Measurements from ENCODE around the gene TMEM132A. TPM values are rescaled to one million over a fixed set of nuclear protein-coding genes. Genes with fewer than 3 reads are reported as not detected.
A peak's percentile ranks its signal among the peaks of the same experiment; 100 is the strongest.

TMEM132A gene
- total RNA-seq, 3 donors from 2014 or later: 2.9 to 11.0 (median 8.5) TPM

DNA sequence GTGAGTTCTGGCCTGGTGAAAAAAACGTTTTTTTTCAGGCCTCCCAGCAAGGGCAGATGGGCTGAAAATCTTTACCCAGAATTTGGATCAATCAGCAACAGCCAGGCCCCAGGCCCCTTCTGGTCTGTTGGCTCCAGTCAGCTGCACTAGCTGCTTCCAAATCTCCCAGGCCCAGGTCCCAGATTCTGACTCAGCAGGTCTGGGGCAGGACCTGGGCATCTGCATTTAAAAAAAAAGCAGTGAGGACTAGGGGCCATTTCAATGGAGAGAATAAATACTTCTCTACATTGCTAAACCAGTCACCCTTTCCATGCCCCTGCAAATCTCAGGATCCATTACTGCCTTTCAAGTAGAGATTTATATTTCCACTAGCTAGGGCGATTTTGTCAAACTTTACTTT, 23.4 kb downstream of the TMEM132A start:
- intact Hi-C loops (cut with DNase I; ENCODE audit: low total_unique reads): no loop called here
- H3K9me3 ChIP-seq: no peaks in the 10 kb centered on the region
- no peaks in the 10 kb centered on the region for H3K36me3 ChIP-seq
- DNase-seq (ENCODE audit: low spot score in 2 of 2): no peak
- TF ChIP-seq POLR2AphosphoS5 (IDR thresholded peaks at IDR 0.05) (no peak), POLR2A (IDR thresholded peaks at IDR 0.05) (no peak)
- TF ChIP-seq, protein P1, sequence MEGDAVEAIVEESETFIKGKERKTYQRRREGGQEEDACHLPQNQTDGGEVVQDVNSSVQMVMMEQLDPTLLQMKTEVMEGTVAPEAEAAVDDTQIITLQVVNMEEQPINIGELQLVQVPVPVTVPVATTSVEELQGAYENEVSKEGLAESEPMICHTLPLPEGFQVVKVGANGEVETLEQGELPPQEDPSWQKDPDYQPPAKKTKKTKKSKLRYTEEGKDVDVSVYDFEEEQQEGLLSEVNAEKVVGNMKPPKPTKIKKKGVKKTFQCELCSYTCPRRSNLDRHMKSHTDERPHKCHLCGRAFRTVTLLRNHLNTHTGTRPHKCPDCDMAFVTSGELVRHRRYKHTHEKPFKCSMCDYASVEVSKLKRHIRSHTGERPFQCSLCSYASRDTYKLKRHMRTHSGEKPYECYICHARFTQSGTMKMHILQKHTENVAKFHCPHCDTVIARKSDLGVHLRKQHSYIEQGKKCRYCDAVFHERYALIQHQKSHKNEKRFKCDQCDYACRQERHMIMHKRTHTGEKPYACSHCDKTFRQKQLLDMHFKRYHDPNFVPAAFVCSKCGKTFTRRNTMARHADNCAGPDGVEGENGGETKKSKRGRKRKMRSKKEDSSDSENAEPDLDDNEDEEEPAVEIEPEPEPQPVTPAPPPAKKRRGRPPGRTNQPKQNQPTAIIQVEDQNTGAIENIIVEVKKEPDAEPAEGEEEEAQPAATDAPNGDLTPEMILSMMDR (IDR thresholded peaks at IDR 0.05): no peak
- H3K27ac ChIP-seq: no peak overlapping the region
- H3K4me1 ChIP-seq: peaks cover 0 to 3% of the 10 kb centered on the region in 2 donors
- no peaks in the 10 kb centered on the region for H3K27me3 ChIP-seq
- no peak overlapping the region for H3K4me3 ChIP-seq

- Histone ChIP-seq H3K36me3 (no peaks in the 10 kb centered on the region), H3K4me1 (peaks cover 0 to 4% of the 10 kb centered on the region in 2 donors), H3K27me3 (no peaks in the 10 kb centered on the region), H3K4me3 (no peak overlapping the region), H3K27ac (no peak overlapping the region), H3K9me3 (no peaks in the 10 kb centered on the region)
- no peak for DNase-seq (ENCODE audit: low spot score in 2 of 2)
- TF ChIP-seq POLR2AphosphoS5 (IDR thresholded peaks at IDR 0.05): no peak
- TF ChIP-seq, protein P1 (IDR thresholded peaks at IDR 0.05): no peak
- TF ChIP-seq POLR2A (IDR thresholded peaks at IDR 0.05): no peak
- intact Hi-C loops (cut with DNase I; ENCODE audit: low total_unique reads): no loop called here
Observed at GRCh38 chr11:60948250-60948649, 24.0 kb downstream of the TMEM132A start.

GRCh38 chr11:60950024-60950423, 25.8 kb downstream of the TMEM132A start:
- TF ChIP-seq POLR2A (IDR thresholded peaks at IDR 0.05) (no peak), POLR2AphosphoS5 (IDR thresholded peaks at IDR 0.05) (no peak)
- TF ChIP-seq, protein P1 (IDR thresholded peaks at IDR 0.05): no peak
- no peaks in the 10 kb centered on the region for H3K27me3 ChIP-seq
- no peak overlapping the region for H3K27ac ChIP-seq
- H3K36me3 ChIP-seq: no peaks in the 10 kb centered on the region
- no peaks in the 10 kb centered on the region for H3K9me3 ChIP-seq
- DNase-seq (ENCODE audit: low spot score in 2 of 2): no peak
- intact Hi-C loops (cut with DNase I; ENCODE audit: low total_unique reads): no loop called here
- H3K4me3 ChIP-seq: peak overlapping the region in 2 of 3 donors; percentile 41 to 55
- peaks cover 0 to 4% of the 10 kb centered on the region in 2 donors for H3K4me1 ChIP-seq

GRCh38 chr11:60950933-60951605, 26.8 kb downstream of the TMEM132A start:
- H3K4me3 ChIP-seq: peak overlapping the region; percentile 41 to 72 (median 55)
- no peaks in the 10 kb centered on the region for H3K36me3 ChIP-seq
- H3K27ac ChIP-seq: peak overlapping the region in 1 of 2 donors; percentile 80
- no peaks in the 10 kb centered on the region for H3K9me3 ChIP-seq
- H3K27me3 ChIP-seq: no peaks in the 10 kb centered on the region
- peaks cover 0 to 4% of the 10 kb centered on the region in 2 donors for H3K4me1 ChIP-seq
- no peak for DNase-seq (ENCODE audit: low spot score in 2 of 2)
- intact Hi-C loops (cut with DNase I; ENCODE audit: low total_unique reads): no loop called here
- TF ChIP-seq POLR2A (IDR thresholded peaks at IDR 0.05) (no peak), POLR2AphosphoS5 (IDR thresholded peaks at IDR 0.05) (no peak)
- TF ChIP-seq, protein P1 (IDR thresholded peaks at IDR 0.05): no peak

DNA sequence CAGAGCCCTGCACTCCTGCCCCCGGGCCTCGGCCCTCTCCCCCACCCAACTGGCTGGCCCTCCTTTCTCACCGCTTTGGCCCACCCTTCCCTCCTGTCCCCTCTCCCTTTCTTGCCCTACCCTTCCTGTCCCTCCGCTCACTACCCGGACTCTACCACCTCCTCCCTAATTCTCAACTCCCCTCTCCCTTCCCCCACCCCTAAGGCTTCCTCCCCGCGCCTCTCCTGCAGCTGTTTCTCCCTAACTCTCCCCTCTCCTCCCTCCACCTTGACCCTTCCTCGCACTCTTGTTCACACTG, 27.3 kb downstream of the TMEM132A start:
- no peaks in the 10 kb centered on the region for H3K36me3 ChIP-seq
- H3K4me3 ChIP-seq: peak overlapping the region; percentile 41 to 72 (median 55)
- TF ChIP-seq, protein P1 (IDR thresholded peaks at IDR 0.05): no peak
- TF ChIP-seq POLR2AphosphoS5 (IDR thresholded peaks at IDR 0.05) (no peak), POLR2A (IDR thresholded peaks at IDR 0.05) (no peak)
- no peaks in the 10 kb centered on the region for H3K9me3 ChIP-seq
- peak overlapping the region; percentile 67 to 80 for H3K27ac ChIP-seq
- intact Hi-C loops (cut with DNase I; ENCODE audit: low total_unique reads): no loop called here
- peaks cover 0 to 4% of the 10 kb centered on the region in 2 donors for H3K4me1 ChIP-seq
- DNase-seq (ENCODE audit: low spot score in 2 of 2): no peak
- H3K27me3 ChIP-seq: no peaks in the 10 kb centered on the region
